Bronchial epithelial cell (primary cell): ENCODE results near the gene SEC16A. TPM values are rescaled to one million over a fixed set of nuclear protein-coding genes. Genes with fewer than 3 reads are reported as not detected.

ENCODE experiments used
- DNase-seq: peaks from one replicate; pipeline ENCODE4 v3.0.0-alpha.2; 2010; ENCODE audit warnings: low read depth
- FAIRE-seq: peaks from 2 replicates; lab custom pipeline; 2011; peaks lifted over from hg19 to GRCh38; lab: Jason Lieb, UNC
- H3K27me3 ChIP-seq: 2 replicates; pipeline ENCODE4 v1.5.1; 2011; ENCODE audit warnings: low read length; ENCODE audit not compliant: control insufficient read depth, insufficient read depth
- H3K36me3 ChIP-seq: 2 replicates; pipeline ENCODE4 v1.5.1; 2011; ENCODE audit warnings: low read length; ENCODE audit not compliant: control insufficient read depth, insufficient read depth
- H3K4me3 ChIP-seq: 2 replicates; pipeline ENCODE4 v1.5.1; 2011; ENCODE audit warnings: mild to moderate bottlenecking, low read depth, low read length, control low read depth
- total RNA-seq: library from RNA; depleted of rRNA; stranded (reverse); fragments of >200 nt; gene quantifications from 2 replicates; pipeline ENCODE4 v1.2.1, GENCODE V29; 2014
- TF ChIP-seq, protein P1 (sequence below): IDR thresholded peaks from 2 replicates; pipeline ENCODE4 v1.5.1; 2011; ENCODE audit warnings: mild to moderate bottlenecking, moderate library complexity, low read length, control low read depth, inconsistent platforms; ENCODE audit not compliant: insufficient read depth, severe bottlenecking

SEC16A gene, protein sequence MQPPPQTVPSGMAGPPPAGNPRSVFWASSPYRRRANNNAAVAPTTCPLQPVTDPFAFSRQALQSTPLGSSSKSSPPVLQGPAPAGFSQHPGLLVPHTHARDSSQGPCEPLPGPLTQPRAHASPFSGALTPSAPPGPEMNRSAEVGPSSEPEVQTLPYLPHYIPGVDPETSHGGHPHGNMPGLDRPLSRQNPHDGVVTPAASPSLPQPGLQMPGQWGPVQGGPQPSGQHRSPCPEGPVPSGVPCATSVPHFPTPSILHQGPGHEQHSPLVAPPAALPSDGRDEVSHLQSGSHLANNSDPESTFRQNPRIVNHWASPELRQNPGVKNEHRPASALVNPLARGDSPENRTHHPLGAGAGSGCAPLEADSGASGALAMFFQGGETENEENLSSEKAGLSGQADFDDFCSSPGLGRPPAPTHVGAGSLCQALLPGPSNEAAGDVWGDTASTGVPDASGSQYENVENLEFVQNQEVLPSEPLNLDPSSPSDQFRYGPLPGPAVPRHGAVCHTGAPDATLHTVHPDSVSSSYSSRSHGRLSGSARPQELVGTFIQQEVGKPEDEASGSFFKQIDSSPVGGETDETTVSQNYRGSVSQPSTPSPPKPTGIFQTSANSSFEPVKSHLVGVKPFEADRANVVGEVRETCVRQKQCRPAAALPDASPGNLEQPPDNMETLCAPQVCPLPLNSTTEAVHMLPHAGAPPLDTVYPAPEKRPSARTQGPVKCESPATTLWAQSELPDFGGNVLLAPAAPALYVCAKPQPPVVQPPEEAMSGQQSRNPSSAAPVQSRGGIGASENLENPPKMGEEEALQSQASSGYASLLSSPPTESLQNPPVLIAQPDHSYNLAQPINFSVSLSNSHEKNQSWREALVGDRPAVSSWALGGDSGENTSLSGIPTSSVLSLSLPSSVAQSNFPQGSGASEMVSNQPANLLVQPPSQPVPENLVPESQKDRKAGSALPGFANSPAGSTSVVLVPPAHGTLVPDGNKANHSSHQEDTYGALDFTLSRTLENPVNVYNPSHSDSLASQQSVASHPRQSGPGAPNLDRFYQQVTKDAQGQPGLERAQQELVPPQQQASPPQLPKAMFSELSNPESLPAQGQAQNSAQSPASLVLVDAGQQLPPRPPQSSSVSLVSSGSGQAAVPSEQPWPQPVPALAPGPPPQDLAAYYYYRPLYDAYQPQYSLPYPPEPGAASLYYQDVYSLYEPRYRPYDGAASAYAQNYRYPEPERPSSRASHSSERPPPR (N-terminal part only)
- 13.7 and 20.5 TPM in 2 replicates for total RNA-seq

DNA sequence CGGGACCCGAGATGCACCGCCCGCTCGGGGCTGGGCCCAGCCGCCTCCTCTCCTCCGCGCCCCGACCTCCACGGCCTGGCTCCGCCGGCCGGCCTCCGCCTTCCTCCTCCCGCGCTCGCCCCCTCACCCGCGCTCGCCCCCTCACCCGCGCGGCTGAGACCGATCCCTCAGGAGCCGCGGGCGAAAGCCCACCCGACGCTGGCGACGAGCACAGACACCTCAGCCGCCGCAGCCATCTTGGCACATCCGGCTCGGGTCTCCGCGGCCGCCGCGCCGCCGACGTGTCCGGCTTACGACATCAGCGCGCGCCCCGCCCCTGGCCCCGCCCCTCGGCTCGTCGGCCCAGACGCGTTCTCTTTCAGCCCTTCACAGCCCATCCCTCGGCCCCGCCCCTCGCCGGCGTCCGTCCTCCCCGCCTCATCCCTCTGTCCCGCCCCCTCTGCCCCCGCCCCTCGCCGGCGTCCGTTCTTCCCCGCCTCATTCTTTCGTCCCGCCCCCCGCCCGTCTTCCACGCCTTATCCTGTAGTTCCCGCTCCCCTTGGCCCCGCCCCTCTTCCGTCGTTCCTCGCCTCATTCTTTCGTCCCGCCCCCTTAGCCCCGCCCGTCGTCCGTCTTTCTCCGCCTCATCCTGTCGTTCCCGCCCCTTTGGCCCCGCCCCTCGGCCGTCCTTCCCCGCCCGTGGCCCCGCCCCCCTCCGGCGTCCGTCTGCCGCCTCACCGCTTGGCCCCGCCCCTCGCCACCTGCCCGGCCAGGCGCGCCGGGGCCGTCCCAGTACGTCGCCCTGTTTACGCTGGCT lies at the start of gene SEC16A:
TSS of gene SEC16A (minus strand) at position 248 of the 796 bp plus-strand sequence. CDS start 5,425 bp downstream, outside the sequence.
- DNase-seq (peak; percentile 81), FAIRE-seq (no peak)
- TF ChIP-seq, protein P1, sequence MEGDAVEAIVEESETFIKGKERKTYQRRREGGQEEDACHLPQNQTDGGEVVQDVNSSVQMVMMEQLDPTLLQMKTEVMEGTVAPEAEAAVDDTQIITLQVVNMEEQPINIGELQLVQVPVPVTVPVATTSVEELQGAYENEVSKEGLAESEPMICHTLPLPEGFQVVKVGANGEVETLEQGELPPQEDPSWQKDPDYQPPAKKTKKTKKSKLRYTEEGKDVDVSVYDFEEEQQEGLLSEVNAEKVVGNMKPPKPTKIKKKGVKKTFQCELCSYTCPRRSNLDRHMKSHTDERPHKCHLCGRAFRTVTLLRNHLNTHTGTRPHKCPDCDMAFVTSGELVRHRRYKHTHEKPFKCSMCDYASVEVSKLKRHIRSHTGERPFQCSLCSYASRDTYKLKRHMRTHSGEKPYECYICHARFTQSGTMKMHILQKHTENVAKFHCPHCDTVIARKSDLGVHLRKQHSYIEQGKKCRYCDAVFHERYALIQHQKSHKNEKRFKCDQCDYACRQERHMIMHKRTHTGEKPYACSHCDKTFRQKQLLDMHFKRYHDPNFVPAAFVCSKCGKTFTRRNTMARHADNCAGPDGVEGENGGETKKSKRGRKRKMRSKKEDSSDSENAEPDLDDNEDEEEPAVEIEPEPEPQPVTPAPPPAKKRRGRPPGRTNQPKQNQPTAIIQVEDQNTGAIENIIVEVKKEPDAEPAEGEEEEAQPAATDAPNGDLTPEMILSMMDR: no peak
- Histone ChIP-seq H3K36me3 (peaks cover 1% of the 10 kb centered on the region), H3K27me3 (no peaks in the 10 kb centered on the region), H3K4me3 (peak within 1 kb of the TSS; percentile 80)

DNA sequence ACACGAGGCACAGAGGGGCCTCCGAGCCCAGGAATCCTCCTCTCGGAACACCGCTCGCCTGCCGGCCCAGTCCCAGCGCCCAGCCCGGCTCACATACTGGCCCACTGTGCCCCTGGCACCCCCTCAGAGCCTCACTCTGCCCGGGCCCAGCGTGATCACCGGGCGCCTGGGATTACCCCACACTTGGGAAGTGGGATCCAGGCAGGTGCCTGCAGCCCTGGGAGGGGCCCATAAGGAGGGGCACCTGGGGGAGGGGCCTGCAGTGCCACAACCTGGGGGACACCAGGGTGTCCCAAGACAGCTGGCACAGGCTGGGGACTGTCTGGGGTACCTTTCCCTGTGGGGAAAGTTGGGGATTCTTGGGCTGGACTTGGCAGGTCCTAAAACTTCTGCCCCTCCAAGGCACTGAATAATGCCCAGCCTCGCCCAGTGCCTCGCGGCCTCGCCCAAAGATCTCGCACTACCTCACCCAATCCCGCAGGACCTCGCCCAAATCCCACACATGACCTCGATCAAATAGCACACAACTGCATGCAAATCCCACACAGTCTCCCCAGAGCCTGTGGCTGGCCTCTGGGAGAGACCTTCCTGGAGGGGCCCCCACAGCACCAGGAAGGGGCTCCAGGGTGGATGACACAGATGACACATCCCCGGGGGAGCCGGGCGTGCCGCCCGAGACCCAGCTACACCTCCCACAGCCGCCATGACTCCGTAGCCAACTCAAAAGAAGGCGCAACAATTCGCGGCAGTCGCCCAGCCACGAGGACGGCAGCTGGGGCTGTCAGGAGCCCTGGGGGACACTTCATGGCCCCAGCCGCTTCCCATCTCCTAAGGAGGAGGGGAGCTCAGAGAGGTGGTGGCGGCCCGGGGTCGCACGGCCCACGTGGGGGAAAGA lies 49.3 kb upstream of the SEC16A start:
- TF ChIP-seq, protein P1: no peak
- Histone ChIP-seq H3K4me3 (no peak overlapping the region), H3K36me3 (peaks cover 53% of the 10 kb centered on the region), H3K27me3 (no peaks in the 10 kb centered on the region)
- DNase-seq (no peak), FAIRE-seq (no peak)

DNA sequence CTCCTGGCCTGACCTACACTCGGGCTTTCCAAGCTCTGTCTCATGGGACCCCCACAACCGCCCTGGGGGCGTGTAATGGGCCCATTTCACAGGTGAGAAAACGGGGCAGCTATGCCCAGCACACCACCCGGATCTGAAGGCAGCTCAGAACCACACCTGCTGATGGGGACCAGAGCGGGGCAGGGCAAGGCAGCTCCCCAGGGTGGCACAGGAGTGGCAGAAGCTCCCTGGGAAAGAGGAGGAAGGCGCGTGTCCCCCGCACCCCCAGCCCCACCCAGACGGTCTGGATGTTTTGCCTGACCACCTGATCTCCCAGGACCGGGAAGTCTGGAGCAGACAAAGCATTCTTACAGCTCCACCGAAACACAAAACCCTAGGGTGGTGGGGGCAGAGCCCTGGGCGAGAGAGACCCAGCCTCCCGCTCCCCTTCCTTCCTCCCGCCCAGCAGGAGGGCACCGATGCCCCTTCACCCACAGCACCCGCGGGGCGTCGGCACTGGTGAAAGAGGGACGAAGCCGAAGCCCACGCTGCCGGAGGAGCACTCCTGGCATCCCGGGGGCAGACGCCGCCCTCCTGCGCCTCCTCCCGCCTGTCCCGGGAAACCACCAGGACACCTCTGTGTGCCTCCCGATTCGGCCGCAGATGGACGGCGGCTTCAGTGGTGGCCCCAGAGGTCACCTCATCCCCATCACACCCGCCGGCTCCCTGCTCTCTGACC lies 48.5 kb upstream of the SEC16A start:
- Histone ChIP-seq H3K36me3 (peaks cover 51% of the 10 kb centered on the region), H3K4me3 (no peak overlapping the region), H3K27me3 (no peaks in the 10 kb centered on the region)
- no peak for DNase-seq
- FAIRE-seq: no peak
- TF ChIP-seq, protein P1: no peak

DNA sequence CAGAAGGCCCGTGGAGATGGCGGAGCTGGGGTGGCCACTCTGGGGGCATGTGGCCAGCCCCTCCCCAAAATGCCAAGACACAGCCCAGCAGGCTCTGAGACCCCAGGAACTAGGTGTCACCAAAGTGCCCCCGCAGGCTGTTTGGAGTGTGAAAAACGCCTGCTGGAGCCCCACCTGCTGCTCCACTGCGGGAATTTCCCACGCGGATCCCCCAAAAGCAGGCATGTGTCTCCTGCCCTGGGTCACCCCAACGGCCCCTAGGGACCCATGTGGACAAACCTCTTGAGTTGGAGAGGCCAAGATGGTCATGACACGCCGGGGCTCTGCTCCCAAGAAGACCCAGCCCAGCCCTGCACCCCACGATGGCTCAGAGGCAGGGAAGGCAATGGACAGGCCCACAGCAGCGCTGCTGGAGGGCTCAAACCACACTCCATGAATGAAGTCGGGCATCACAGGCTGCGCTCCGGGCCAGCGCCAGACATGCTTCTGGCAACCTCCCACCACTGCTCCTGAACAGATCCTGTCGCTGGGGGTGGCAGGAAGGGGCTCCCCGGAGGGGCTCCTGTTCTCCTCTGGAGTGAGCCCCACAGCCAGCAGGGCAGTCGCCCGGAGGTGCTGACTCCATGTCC lies 47.7 kb upstream of the SEC16A start:
- TF ChIP-seq, protein P1: no peak
- DNase-seq: no peak
- no peak for FAIRE-seq
- Histone ChIP-seq H3K36me3 (peaks cover 52% of the 10 kb centered on the region), H3K27me3 (no peaks in the 10 kb centered on the region), H3K4me3 (no peak overlapping the region)
